OCI-LY3 (cell line): ENCODE data around the gene POC1B.

ENCODE experiments used
- EZH2phosphoT487 ChIP-seq: fragments of 200-600 bp; shearing (Covaris generic); IDR thresholded peaks from 2 replicates; pipeline ENCODE4 v1.6.1; 2018; ENCODE audit warnings: antibody characterized with exemption, mixed run types, low read depth
- TF ChIP-seq, protein P1 (sequence below): fragments of 200-600, 300-600 bp; sonication (generic); IDR thresholded peaks from 2 replicates; pipeline ENCODE4 v1.5.1; 2014; ENCODE audit warnings: antibody characterized with exemption, low read length, low read depth

GRCh38 chr12:89567691-89568239, 41.9 kb upstream of the POC1B start:
- TF ChIP-seq, protein P1, sequence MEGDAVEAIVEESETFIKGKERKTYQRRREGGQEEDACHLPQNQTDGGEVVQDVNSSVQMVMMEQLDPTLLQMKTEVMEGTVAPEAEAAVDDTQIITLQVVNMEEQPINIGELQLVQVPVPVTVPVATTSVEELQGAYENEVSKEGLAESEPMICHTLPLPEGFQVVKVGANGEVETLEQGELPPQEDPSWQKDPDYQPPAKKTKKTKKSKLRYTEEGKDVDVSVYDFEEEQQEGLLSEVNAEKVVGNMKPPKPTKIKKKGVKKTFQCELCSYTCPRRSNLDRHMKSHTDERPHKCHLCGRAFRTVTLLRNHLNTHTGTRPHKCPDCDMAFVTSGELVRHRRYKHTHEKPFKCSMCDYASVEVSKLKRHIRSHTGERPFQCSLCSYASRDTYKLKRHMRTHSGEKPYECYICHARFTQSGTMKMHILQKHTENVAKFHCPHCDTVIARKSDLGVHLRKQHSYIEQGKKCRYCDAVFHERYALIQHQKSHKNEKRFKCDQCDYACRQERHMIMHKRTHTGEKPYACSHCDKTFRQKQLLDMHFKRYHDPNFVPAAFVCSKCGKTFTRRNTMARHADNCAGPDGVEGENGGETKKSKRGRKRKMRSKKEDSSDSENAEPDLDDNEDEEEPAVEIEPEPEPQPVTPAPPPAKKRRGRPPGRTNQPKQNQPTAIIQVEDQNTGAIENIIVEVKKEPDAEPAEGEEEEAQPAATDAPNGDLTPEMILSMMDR: no peak
- no peak for TF ChIP-seq EZH2phosphoT487
